Right cardiac atrium (tissue), 5 donors: ENCODE data around the gene RAC3. TPM values are rescaled to one million over a fixed set of nuclear protein-coding genes. Genes with fewer than 3 reads are reported as not detected.
A peak's percentile ranks its signal among the peaks of the same experiment; 100 is the strongest.

Experiments used
- ATAC-seq, 2 donors: fragments of 200-7000 bp; cut with Tn5 transposase; one replicate each; pipeline versions ENCODE4 v1.8.0 to v1.9.1; 2020; ENCODE audit warnings: moderate library complexity in 2 of 2, mild to moderate bottlenecking in 1 of 2
- DNase-seq, 3 donors: peaks; one replicate each; pipeline ENCODE4 v3.0.0-alpha.2; 2020
- H3K27ac ChIP-seq: one replicate; pipeline ENCODE4 v1.5.1; 2013; ENCODE audit warnings: mild to moderate bottlenecking, low read length, control low read depth, moderate library complexity
- H3K27me3 ChIP-seq: one replicate; pipeline ENCODE4 v1.6.1; 2013; ENCODE audit not compliant: control insufficient read depth, insufficient read depth
- H3K4me1 ChIP-seq: one replicate; pipeline ENCODE4 v1.6.1; 2013; ENCODE audit warnings: low read length; ENCODE audit not compliant: control insufficient read depth, insufficient read depth
- H3K4me3 ChIP-seq: one replicate; pipeline ENCODE4 v1.5.1; 2013; ENCODE audit warnings: low read length, control low read depth
- H3K9me3 ChIP-seq: one replicate; pipeline ENCODE4 v1.6.1; 2013; ENCODE audit warnings: low read length; ENCODE audit not compliant: control insufficient read depth
- whole genome bisulfite sequencing: extraction: QIAGEN DNeasy Blood & Tissue Kit; methylation state at CpG from one replicate; pipeline ENCODE4 v1.1.7; 2013; 5-methylcytosine and 5-hydroxymethylcytosine counted together
- intact Hi-C, 4 donors: fragments of 100-400 bp; cut with DNase I; formaldehyde crosslinking; loops; one replicate each; pipeline versions ENCODE4 v1.11.0 to v1.14.0; 2022 to 2023
- polyA plus RNA-seq: library from polyadenylated mRNA; stranded (reverse); fragments of 200-250 nt; gene quantifications from one replicate; pipeline ENCODE4 v1.2.3, GENCODE V29; 2013
- total RNA-seq, 4 donors: library from RNA; stranded (reverse); fragmentation: NEBNext Ultra II Directional; extraction: Animal tissue kit (Norgen Biotek cat#: 25700); gene quantifications; one replicate each; pipeline ENCODE4 v1.2.1, GENCODE V29; 2021
- donor health status: healthy with polysubstance abuse.
- donor health status: DM: no; HTN: yes; CAD: no.
- donor health status: DM: no; HTN: no; CAD: no.
- donor health status: DM: no; HTN: yes; CAD: no; lungs with severe emphysema.
- donor health status: DM: yes; HTN: yes; CAD: no.

Gene RAC3
- total and polyA plus RNA-seq, 5 donors: 1.0 to 2.4 (median 1.6) TPM

- peak in 1 of 3 donors; percentile 68 for DNase-seq
- intact Hi-C loops: no loop called here
- H3K27me3 ChIP-seq: no peaks in the 10 kb centered on the region
- no peaks in the 10 kb centered on the region for H3K4me1 ChIP-seq
- ATAC-seq: no peak
- H3K27ac ChIP-seq: no peak overlapping the region
- H3K9me3 ChIP-seq: no peaks in the 10 kb centered on the region
- no peak overlapping the region for H3K4me3 ChIP-seq
- 92% methylated on average over 20 of the region's 20 CpGs for WGBS
Measured at GRCh38 chr17:82081546-82081945, 50.1 kb downstream of the RAC3 start.

GRCh38 chr17:82081966-82082365 is 50.5 kb downstream of the RAC3 start:
- intact Hi-C loops: no loop called here

GRCh38 chr17:82082456-82082855 is 51.0 kb downstream of the RAC3 start:
- ATAC-seq (no peak), DNase-seq (peak in 2 of 3 donors; percentile 34 to 54)
- Histone ChIP-seq H3K4me1 (no peaks in the 10 kb centered on the region), H3K4me3 (no peak overlapping the region), H3K27me3 (no peaks in the 10 kb centered on the region), H3K27ac (no peak overlapping the region), H3K9me3 (no peaks in the 10 kb centered on the region)
- intact Hi-C loops: no loop called here
- 92% methylated on average over 19 of the region's 19 CpGs for WGBS

More at GRCh38 chr17:82081966-82082365, 50.5 kb downstream of the RAC3 start:
- H3K4me3 ChIP-seq: no peak overlapping the region
- ATAC-seq: no peak
- no peaks in the 10 kb centered on the region for H3K27me3 ChIP-seq
- H3K27ac ChIP-seq: no peak overlapping the region
- H3K4me1 ChIP-seq: no peaks in the 10 kb centered on the region
- WGBS: 93% methylated on average over 22 of the region's 22 CpGs
- no peaks in the 10 kb centered on the region for H3K9me3 ChIP-seq
- DNase-seq: peak in 2 of 3 donors; percentile 28 to 48

GRCh38 chr17:82083009-82083408 is 51.5 kb downstream of the RAC3 start:
- Histone ChIP-seq H3K27ac (no peak overlapping the region), H3K4me3 (no peak overlapping the region), H3K4me1 (no peaks in the 10 kb centered on the region), H3K9me3 (no peaks in the 10 kb centered on the region), H3K27me3 (no peaks in the 10 kb centered on the region)
- WGBS: 92% methylated on average over 24 of the region's 24 CpGs
- DNase-seq: peak in 2 of 3 donors; percentile 30 to 46
- intact Hi-C loops: no loop called here
- ATAC-seq: no peak

Other genes with a start within 250 kb of the RAC3 start
- not detected for gene GCGR, start 227.5 kb upstream of the RAC3 start, total RNA-seq
- not detected for gene GCGR, start 227.5 kb upstream of the RAC3 start, polyA plus RNA-seq
- 100 to 1,000 TPM in 2 of 4 donors, 10 to 100 TPM in 2; 88.1 to 120 (median 96.5) TPM for gene MCRIP1, start 198.4 kb upstream of the RAC3 start, total RNA-seq
- 146 TPM for gene MCRIP1, start 198.4 kb upstream of the RAC3 start, polyA plus RNA-seq
- under 1 TPM in 1 of 4 donors, not detected in 3; 0.85 TPM for gene PPP1R27, start 196.6 kb upstream of the RAC3 start, total RNA-seq
- gene PPP1R27, start 196.6 kb upstream of the RAC3 start, polyA plus RNA-seq: not detected
- 100 to 1,000 TPM; 272 to 375 (median 350) TPM for gene P4HB, start 171.1 kb upstream of the RAC3 start, total RNA-seq
- gene P4HB, start 171.1 kb upstream of the RAC3 start, polyA plus RNA-seq: 278 TPM
- gene ARHGDIA, start 160.3 kb upstream of the RAC3 start, total RNA-seq: 100 to 1,000 TPM; 113 to 217 (median 142) TPM
- 101 TPM for gene ARHGDIA, start 160.3 kb upstream of the RAC3 start, polyA plus RNA-seq
- 10 to 100 TPM; 32.5 to 46.2 (median 39.1) TPM for gene ALYREF, start 140.1 kb upstream of the RAC3 start, total RNA-seq
- 18.9 TPM for gene ALYREF, start 140.1 kb upstream of the RAC3 start, polyA plus RNA-seq
- 100 to 1,000 TPM; 135 to 167 (median 148) TPM for gene ANAPC11, start 140.0 kb upstream of the RAC3 start, total RNA-seq
- 338 TPM for gene ANAPC11, start 140.0 kb upstream of the RAC3 start, polyA plus RNA-seq
- gene NPB, start 129.4 kb upstream of the RAC3 start, total RNA-seq: under 1 TPM; 0.14 to 0.53 (median 0.29) TPM
- 0.32 TPM for gene NPB, start 129.4 kb upstream of the RAC3 start, polyA plus RNA-seq
- 10 to 100 TPM; 16.7 to 24.8 (median 18.6) TPM for gene PCYT2, start 120.3 kb upstream of the RAC3 start, total RNA-seq
- gene PCYT2, start 120.3 kb upstream of the RAC3 start, polyA plus RNA-seq: 28.5 TPM
- gene SIRT7, start 113.5 kb upstream of the RAC3 start, total RNA-seq: 10 to 100 TPM in 1 of 4 donors, 1 to 10 TPM in 3; 7.6 to 10.1 (median 8.9) TPM
- gene SIRT7, start 113.5 kb upstream of the RAC3 start, polyA plus RNA-seq: 7.3 TPM
- 10 to 100 TPM; 16.6 to 28.9 (median 26.0) TPM for gene MAFG, start 103.9 kb upstream of the RAC3 start, total RNA-seq
- gene MAFG, start 103.9 kb upstream of the RAC3 start, polyA plus RNA-seq: 18.4 TPM
- gene PYCR1, start 94.4 kb upstream of the RAC3 start, total RNA-seq: 1 to 10 TPM; 2.7 to 8.5 (median 6.7) TPM
- gene PYCR1, start 94.4 kb upstream of the RAC3 start, polyA plus RNA-seq: 4.3 TPM
- 1 to 10 TPM in 2 of 4 donors, under 1 TPM in 1, not detected in 1; 0.51 to 1.9 (median 1.4) TPM for gene MYADML2, start 84.4 kb upstream of the RAC3 start, total RNA-seq
- 1.2 TPM for gene MYADML2, start 84.4 kb upstream of the RAC3 start, polyA plus RNA-seq
- not detected for gene NOTUM, start 70.5 kb upstream of the RAC3 start, total RNA-seq
- gene NOTUM, start 70.5 kb upstream of the RAC3 start, polyA plus RNA-seq: 0.05 TPM
- 10 to 100 TPM; 16.6 to 28.9 (median 21.6) TPM for gene ASPSCR1, start 54.0 kb upstream of the RAC3 start, total RNA-seq
- 20.1 TPM for gene ASPSCR1, start 54.0 kb upstream of the RAC3 start, polyA plus RNA-seq
- 10 to 100 TPM; 20.1 to 28.6 (median 26.0) TPM for gene CENPX, start 8.8 kb upstream of the RAC3 start, total RNA-seq
- 31.2 TPM for gene CENPX, start 8.8 kb upstream of the RAC3 start, polyA plus RNA-seq
- 1 to 10 TPM; 3.2 to 6.7 (median 6.0) TPM for gene LRRC45, start 8.4 kb upstream of the RAC3 start, total RNA-seq
- gene LRRC45, start 8.4 kb upstream of the RAC3 start, polyA plus RNA-seq: 4.9 TPM
- gene DCXR, start 6.0 kb downstream of the RAC3 start, total RNA-seq: 100 to 1,000 TPM; 127 to 181 (median 168) TPM
- gene DCXR, start 6.0 kb downstream of the RAC3 start, polyA plus RNA-seq: 196 TPM
- 10 to 100 TPM; 19.0 to 25.1 (median 20.2) TPM for gene RFNG, start 20.1 kb downstream of the RAC3 start, total RNA-seq
- 25.4 TPM for gene RFNG, start 20.1 kb downstream of the RAC3 start, polyA plus RNA-seq
- gene GPS1, start 20.2 kb downstream of the RAC3 start, total RNA-seq: 10 to 100 TPM; 87.1 to 93.7 (median 90.6) TPM
- 75.1 TPM for gene GPS1, start 20.2 kb downstream of the RAC3 start, polyA plus RNA-seq
- 10 to 100 TPM; 51.3 to 63.1 (median 58.4) TPM for gene DUS1L, start 34.1 kb downstream of the RAC3 start, total RNA-seq
- 82.1 TPM for gene DUS1L, start 34.1 kb downstream of the RAC3 start, polyA plus RNA-seq
- 10 to 100 TPM; 14.3 to 71.8 (median 23.4) TPM for gene FASN, start 66.6 kb downstream of the RAC3 start, total RNA-seq
- 86.3 TPM for gene FASN, start 66.6 kb downstream of the RAC3 start, polyA plus RNA-seq
- 10 to 100 TPM; 14.8 to 17.3 (median 16.5) TPM for gene CCDC57, start 181.2 kb downstream of the RAC3 start, total RNA-seq
- gene CCDC57, start 181.2 kb downstream of the RAC3 start, polyA plus RNA-seq: 12.1 TPM
- gene SLC16A3, start 197.4 kb downstream of the RAC3 start, total RNA-seq: 10 to 100 TPM; 13.6 to 23.7 (median 18.0) TPM
- gene SLC16A3, start 197.4 kb downstream of the RAC3 start, polyA plus RNA-seq: 18.8 TPM
- 10 to 100 TPM; 68.8 to 81.7 (median 77.4) TPM for gene CSNK1D, start 242.0 kb downstream of the RAC3 start, total RNA-seq
- 61.7 TPM for gene CSNK1D, start 242.0 kb downstream of the RAC3 start, polyA plus RNA-seq